H1 (cell line): ENCODE measurements around the gene B4GALNT3. TPM values are rescaled to one million over a fixed set of nuclear protein-coding genes. Genes with fewer than 3 reads are reported as not detected.

Experiments
- CTCF ChIA-PET: fragments of 300-600 bp; sonication (Branson Sonifier 250); formaldehyde crosslinking; loops from one replicate; lab custom pipeline; 2021; ENCODE audit not compliant: partially characterized antibody; lab: Charles Lee
- POLR2A ChIA-PET: fragments of 300-600 bp; sonication (Branson Sonifier 250); formaldehyde crosslinking; loops from one replicate; lab custom pipeline; 2021; ENCODE audit warnings: inconsistent platforms; ENCODE audit not compliant: partially characterized antibody; lab: Charles Lee
- DNase-seq, 2 experiments: peaks; one replicate each; pipeline versions ENCODE4 v3.0.0 to v3.0.0-alpha.2; 2010 to 2022; ENCODE audit warnings: low spot score in 2 of 2, low read depth in 1 of 2, mixed read lengths in 1 of 2
- FAIRE-seq: peaks from 2 replicates; lab custom pipeline; 2011; peaks lifted over from hg19 to GRCh38; lab: Jason Lieb, UNC
- H2AFZ ChIP-seq: 2 replicates; pipeline ENCODE4 v1.8.1; 2012; ENCODE audit warnings: low read length, inconsistent platforms
- H2AK5ac ChIP-seq: 2 replicates; pipeline ENCODE4 v1.6.1; 2013; ENCODE audit warnings: low read depth, low read length
- H2BK120ac ChIP-seq: replicated peaks from 2 replicates; pipeline ENCODE3; 2013; ENCODE audit warnings: low read depth, low read length, inconsistent platforms
- H2BK12ac ChIP-seq: 2 replicates; pipeline ENCODE4 v1.6.1; 2013; ENCODE audit warnings: low read depth, low read length
- H2BK15ac ChIP-seq: 2 replicates; pipeline ENCODE4 v1.6.1; 2013; ENCODE audit warnings: low read length
- H2BK20ac ChIP-seq: 2 replicates; pipeline ENCODE4 v1.6.1; 2013; ENCODE audit warnings: low read length
- H2BK5ac ChIP-seq: 2 replicates; pipeline ENCODE4 v1.6.1; 2013; ENCODE audit warnings: low read depth, low read length
- H3K14ac ChIP-seq: 2 replicates; pipeline ENCODE4 v1.6.1; 2013; ENCODE audit warnings: inconsistent platforms; ENCODE audit not compliant: insufficient read length
- H3K18ac ChIP-seq: 2 replicates; pipeline ENCODE4 v1.6.1; 2013; ENCODE audit warnings: low read length; ENCODE audit errors: extremely low read depth
- H3K23ac ChIP-seq: 2 replicates; pipeline ENCODE4 v1.6.1; 2013; ENCODE audit warnings: inconsistent platforms; ENCODE audit not compliant: insufficient read length
- H3K23me2 ChIP-seq: 2 replicates; pipeline ENCODE4 v1.6.1; 2013; ENCODE audit warnings: low read depth, low read length
- H3K27ac ChIP-seq: 2 replicates; pipeline ENCODE4 v1.6.1; 2011; ENCODE audit warnings: low read depth, low read length, inconsistent platforms
- H3K27me3 ChIP-seq, 4 experiments: replicated peaks in 1 of 4; 1 replicate in 1 of 4; 2 replicates in 3 of 4; pipeline versions ENCODE4 v1.6.1 to v1.8.1; 2011 to 2013; ENCODE audit warnings: low read length in 3 of 4, mild to moderate bottlenecking in 3 of 4, inconsistent platforms in 2 of 4, mixed read lengths in 2 of 4, moderate library complexity in 1 of 4; ENCODE audit not compliant: control insufficient read depth in 3 of 4, insufficient read depth in 3 of 4; ENCODE audit errors: extremely low read depth in 1 of 4
- H3K36me3 ChIP-seq, 4 experiments: 2 replicates each; pipeline versions ENCODE4 v1.6.1 to v1.8.1; 2011 to 2013; ENCODE audit warnings: mild to moderate bottlenecking in 4 of 4, low read length in 3 of 4, moderate library complexity in 2 of 4, control low read depth in 1 of 4, inconsistent platforms in 1 of 4; ENCODE audit not compliant: insufficient read depth in 4 of 4, control insufficient read depth in 2 of 4
- H3K4ac ChIP-seq: replicated peaks from 2 replicates; pipeline ENCODE3; 2013; ENCODE audit warnings: low read length, low read depth, mixed read lengths, inconsistent platforms; ENCODE audit not compliant: insufficient read length
- H3K4me1 ChIP-seq, 4 experiments: replicated peaks in 1 of 4; 1 replicate in 1 of 4; 2 replicates in 3 of 4; pipeline versions ENCODE4 v1.6.1 to v1.8.1; 2011 to 2013; ENCODE audit warnings: low read length in 3 of 4, inconsistent platforms in 2 of 4, mixed read lengths in 1 of 4; ENCODE audit not compliant: insufficient read depth in 4 of 4, control insufficient read depth in 3 of 4
- H3K4me2 ChIP-seq, 2 experiments: 2 replicates each; pipeline versions ENCODE4 v1.6.1 to v1.8.1; 2011 to 2013; ENCODE audit warnings: low read depth in 2 of 2, low read length in 2 of 2, control low read depth in 1 of 2, inconsistent platforms in 1 of 2, mild to moderate bottlenecking in 1 of 2; ENCODE audit not compliant: insufficient read depth in 1 of 2
- H3K4me3 ChIP-seq, 4 experiments: fragments of 200-600, 300-600 bp in 1 of 4; sonication (generic), shearing (Covaris generic), sonication (Bioruptor Twin) in 1 of 4; 2 replicates each; pipeline versions ENCODE4 v1.5.1 to v1.8.1; 2011 to 2016; ENCODE audit warnings: low read length in 4 of 4, low read depth in 3 of 4, control low read depth in 2 of 4, inconsistent platforms in 2 of 4, mild to moderate bottlenecking in 2 of 4, mixed read lengths in 1 of 4, moderate library complexity in 1 of 4; ENCODE audit not compliant: insufficient read depth in 2 of 4; ENCODE audit errors: extremely low read depth in 1 of 4
- H3K56ac ChIP-seq: replicated peaks from 2 replicates; pipeline ENCODE3; 2013; ENCODE audit warnings: low read depth, mild to moderate bottlenecking, mixed read lengths, low read length, inconsistent platforms; ENCODE audit not compliant: insufficient read length
- H3K79me1 ChIP-seq: 2 replicates; pipeline ENCODE4 v1.6.1; 2013; ENCODE audit warnings: low read depth, low read length, control low read depth
- H3K79me2 ChIP-seq, 2 experiments: 2 replicates each; pipeline versions ENCODE4 v1.6.1 to v1.8.1; 2012 to 2013; ENCODE audit warnings: low read length in 2 of 2, mild to moderate bottlenecking in 2 of 2, inconsistent platforms in 1 of 2; ENCODE audit not compliant: insufficient read depth in 2 of 2, control insufficient read depth in 1 of 2
- H3K9ac ChIP-seq, 4 experiments: replicated peaks in 1 of 4; 1 replicate in 1 of 4; 2 replicates in 3 of 4; pipeline versions ENCODE4 v1.6.1 to v1.8.1; 2011 to 2013; ENCODE audit warnings: low read depth in 3 of 4, low read length in 3 of 4, control low read depth in 2 of 4, mild to moderate bottlenecking in 2 of 4, moderate library complexity in 2 of 4, inconsistent platforms in 1 of 4; ENCODE audit errors: extremely low read depth in 1 of 4
- H3K9me3 ChIP-seq, 2 experiments: 2 replicates each; pipeline versions ENCODE4 v1.6.1 to v1.8.1; 2012 to 2013; ENCODE audit warnings: mild to moderate bottlenecking in 2 of 2, moderate library complexity in 2 of 2, control low read depth in 1 of 2, inconsistent platforms in 1 of 2, low read depth in 1 of 2, low read length in 1 of 2, mixed read lengths in 1 of 2; ENCODE audit not compliant: insufficient read depth in 2 of 2
- H4K20me1 ChIP-seq, 2 experiments: replicated peaks in 1 of 2; 2 replicates each; pipeline versions ENCODE3 to v1.8.1; 2011 to 2013; ENCODE audit warnings: inconsistent platforms in 2 of 2, low read length in 2 of 2, mild to moderate bottlenecking in 1 of 2; ENCODE audit not compliant: insufficient read depth in 2 of 2, control insufficient read depth in 1 of 2
- H4K5ac ChIP-seq: 2 replicates; pipeline ENCODE4 v1.6.1; 2013; ENCODE audit warnings: low read length, low read depth, mixed read lengths, inconsistent platforms; ENCODE audit not compliant: insufficient read length
- H4K8ac ChIP-seq: 2 replicates; pipeline ENCODE4 v1.8.0; 2013; ENCODE audit warnings: mild to moderate bottlenecking, moderate library complexity, low read length, inconsistent platforms; ENCODE audit not compliant: insufficient read depth; ENCODE audit errors: extremely low read depth
- H4K91ac ChIP-seq: replicated peaks from 2 replicates; pipeline ENCODE3; 2013; ENCODE audit warnings: low read length, mixed read lengths, inconsistent platforms; ENCODE audit not compliant: insufficient read length
- GTF2F1 ChIP-seq: IDR thresholded peaks from 2 replicates; pipeline ENCODE4 v1.6.1; 2012; ENCODE audit warnings: low read depth, low read length, improper control_type of control experiment, borderline replicate concordance
- HDAC2 ChIP-seq, 2 experiments: fragments of 300-600 bp in 1 of 2; sonication (generic) in 1 of 2; IDR thresholded peaks; 2 replicates each; pipeline ENCODE4 v1.6.1; 2011 to 2012; ENCODE audit warnings: low read depth in 2 of 2, low read length in 2 of 2, mild to moderate bottlenecking in 2 of 2, moderate library complexity in 2 of 2, borderline replicate concordance in 1 of 2, inconsistent platforms in 1 of 2
- HDAC6 ChIP-seq: IDR thresholded peaks from one replicate; pipeline ENCODE4 v1.7.1; 2012; ENCODE audit warnings: low read depth, mild to moderate bottlenecking, inconsistent platforms, low read length, moderate library complexity
- JUN ChIP-seq: IDR thresholded peaks from 2 replicates; pipeline ENCODE4 v1.6.1; 2011; ENCODE audit warnings: low read depth, mild to moderate bottlenecking, improper control_type of control experiment, low read length
- SIN3A ChIP-seq, 2 experiments: IDR thresholded peaks in 1 of 2; conservative IDR thresholded peaks in 1 of 2; 2 replicates each; pipeline ENCODE4 v1.6.1; 2011 to 2012; ENCODE audit warnings: low read length in 2 of 2, improper control_type of control experiment in 1 of 2, low read depth in 1 of 2, mild to moderate bottlenecking in 1 of 2
- TCF12 ChIP-seq: IDR thresholded peaks from 2 replicates; pipeline ENCODE4 v1.6.1; 2011; ENCODE audit warnings: low read depth, mild to moderate bottlenecking, low read length
- YY1 ChIP-seq: IDR thresholded peaks from 2 replicates; pipeline ENCODE4 v1.6.1; 2011; ENCODE audit warnings: low read depth, mild to moderate bottlenecking, low read length
- WGBS, 2 experiments: shearing (Covaris generic) in 1 of 2; methylation state at CpG; one replicate each; pipeline versions ENCODE4 v1.1.6 to v1.1.7; 2013 to 2015; ENCODE audit warnings: low lambda C conversion rate in 2 of 2, mixed read lengths in 2 of 2, inconsistent platforms in 1 of 2, low coverage in 1 of 2, missing lambda C conversion rate in 1 of 2; ENCODE audit not compliant: insufficient replicate concordance in 2 of 2, insufficient coverage in 1 of 2, insufficient read length in 1 of 2; ENCODE audit errors: extremely low coverage in 1 of 2, missing lambda C conversion rate in 1 of 2; 5-methylcytosine and 5-hydroxymethylcytosine counted together
- polyA plus RNA-seq, 7 experiments: library from polyadenylated mRNA; depleted of rRNA in 3 of 7; stranded (reverse) in 5 of 7; unstranded in 2 of 7; fragments of >200 nt in 5 of 7; fragments of 200-250 nt in 2 of 7; gene quantifications; 1 replicate in 5 of 7; 2 replicates in 1 of 7; 4 replicates in 1 of 7; pipeline versions ENCODE4 v1.2.1 to v1.2.3, GENCODE V29; 2011 to 2013; ENCODE audit warnings: missing spikeins in 2 of 7, mixed read lengths in 2 of 7
- total RNA-seq: library from RNA; stranded (reverse); fragmentation: NEBNext Ultra II Directional; extraction: Animal tissue kit (Norgen Biotek cat#: 25700); gene quantifications from 2 replicates; pipeline ENCODE4 v1.2.1, GENCODE V29; 2021

B4GALNT3 gene
- total and polyA plus RNA-seq, 2 of the 8 experiments (the other 6 are each of a cell fraction or from before 2014, with no cell fraction given), result 12.5 to 20.3 TPM

- Histone ChIP-seq H3K56ac (no peak overlapping the region), H2AK5ac (no peak overlapping the region), H3K4ac (no peak overlapping the region), H2BK20ac (no peak overlapping the region), H4K8ac (no peak overlapping the region), H3K4me2 (no peak overlapping the region), H2AFZ (no peak overlapping the region), H3K36me3 (no peaks in the 10 kb centered on the region), H3K4me3 (no peak overlapping the region), H2BK5ac (no peak overlapping the region), H3K27me3 (no peaks in the 10 kb centered on the region), H2BK12ac (no peak overlapping the region), H4K5ac (no peak overlapping the region), H3K4me1 (peaks cover 0 to 5% (median 0%) of the 10 kb centered on the region in 4 experiments; a peak in 1 of 7 replicates), H2BK120ac (no peak overlapping the region), H2BK15ac (no peak overlapping the region), H3K79me1 (peaks cover 7% of the 10 kb centered on the region; the same call in 1 of the 2 replicates), H3K18ac (no peak overlapping the region), H3K23me2 (no peaks in the 10 kb centered on the region), H4K20me1 (peaks cover 0 to 2% of the 10 kb centered on the region in 2 experiments), H3K9ac (no peak overlapping the region), H3K9me3 (no peaks in the 10 kb centered on the region), H3K79me2 (no peaks in the 10 kb centered on the region), H3K14ac (no peak overlapping the region), H4K91ac (no peak overlapping the region), H3K23ac (no peak overlapping the region), H3K27ac (no peak overlapping the region)
- ChIA-PET CTCF (interaction anchor here (0.9 to 1.5 kb wide), 5 partner anchors 10 to 33 kb away, joined by 3 to 4 read pairs (median 3); no protein-coding TSS in a partner anchor), POLR2A (interaction anchor here (1.1 kb wide), 1 partner anchor 52 kb away, joined by 3 read pairs; no protein-coding TSS in a partner anchor)
- WGBS, 2 experiments, result 95% methylated on average over 5 of the region's 5 CpGs; no CpG with 5 or more reads in 1 of the 2 experiments
- no peak for TF ChIP-seq HDAC6
- TF ChIP-seq TCF12, result no peak
- TF ChIP-seq SIN3A (conservative IDR thresholded peaks at IDR 0.05 in 1 of 2, IDR thresholded peaks at IDR 0.05 in 1 of 2; ENCODE audit: low read depth in 1 of 2, low read length in 2 of 2), result no peak
- no peak for TF ChIP-seq YY1
- TF ChIP-seq HDAC2 (IDR thresholded peaks at IDR 0.05; ENCODE audit: borderline replicate concordance in 1 of 2, low read depth in 2 of 2, low read length in 2 of 2), result no peak
- TF ChIP-seq JUN, result no peak
- TF ChIP-seq GTF2F1, result no peak
- no peak for FAIRE-seq
- no peak for DNase-seq
These were observed 15.5 kb downstream of the B4GALNT3 start for GRCh38 chr12:475286-475685.
